ENCODE results near the gene JAML.
A peak's percentile ranks its signal among the peaks of the same experiment; 100 is the strongest.
"Not testable (repeated sequence)": the region's sequence is repeated elsewhere in the genome, so short reads cannot be mapped to it uniquely, and the experiment has no call there.

The JAML gene

DNA sequence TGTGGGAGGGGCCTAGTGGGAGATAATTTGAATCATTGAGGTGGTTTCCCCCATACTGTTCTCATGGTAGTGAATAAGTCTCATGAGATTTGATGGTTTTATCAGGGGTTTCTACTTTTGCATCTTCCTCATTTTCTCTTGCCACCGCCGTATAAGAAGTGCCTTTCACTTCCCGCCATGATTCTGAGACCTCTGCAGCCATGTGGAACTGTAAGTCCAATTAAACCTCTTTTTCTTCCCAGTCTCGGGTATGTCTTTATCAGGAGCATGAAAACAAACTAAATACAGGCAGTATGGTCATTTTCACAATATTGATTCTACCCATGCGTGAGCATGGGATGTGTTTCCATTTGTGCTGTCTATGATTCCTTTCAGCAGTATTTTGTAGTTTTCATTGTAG lies 32.0 kb downstream of the JAML start:
- H3K4me3 ChIP-seq (ENCODE audit: low read length); H3K9me3 ChIP-seq (ENCODE audit: low read length); H3K36me3 ChIP-seq (ENCODE audit: insufficient read depth, low read length); H3K27me3 ChIP-seq (ENCODE audit: insufficient read depth, low read length); H2AFZ ChIP-seq (ENCODE audit: low read depth, low read length); H3K4me1 ChIP-seq (ENCODE audit: insufficient read depth, low read length): not testable (repeated sequence)

DNA sequence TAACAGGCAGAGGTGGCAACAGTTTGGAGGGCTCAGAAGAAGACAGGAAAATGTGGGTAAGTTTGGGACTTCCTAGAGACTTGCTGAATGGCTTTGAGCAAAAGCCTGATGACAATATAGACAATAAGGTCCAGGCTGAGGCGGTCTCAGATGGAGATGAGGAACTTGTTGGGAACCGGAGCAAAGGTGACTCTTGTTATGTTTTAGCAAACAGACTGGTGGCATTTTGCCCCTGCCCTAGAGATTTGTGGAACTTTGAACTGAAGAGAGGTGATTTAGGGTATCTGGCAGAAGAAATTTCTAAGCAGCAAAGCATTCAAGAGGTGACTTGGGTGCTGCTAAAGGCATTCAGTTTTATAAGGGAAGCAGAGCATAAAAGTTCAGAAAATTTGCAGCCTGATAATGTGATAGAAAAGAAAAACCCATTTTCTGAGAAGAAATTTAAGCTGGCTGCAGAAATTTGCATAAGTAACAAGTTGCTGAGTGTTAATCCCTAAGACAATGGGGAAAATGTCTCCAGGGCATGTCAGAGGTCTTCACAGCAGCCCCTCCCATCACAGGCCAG lies 33.8 kb downstream of the JAML start:
- H3K4me1 ChIP-seq (ENCODE audit: insufficient read depth, low read length); H3K27me3 ChIP-seq (ENCODE audit: insufficient read depth, low read length); H2AFZ ChIP-seq (ENCODE audit: low read depth, low read length); H3K9me3 ChIP-seq (ENCODE audit: low read length); H3K36me3 ChIP-seq (ENCODE audit: insufficient read depth, low read length); H3K4me3 ChIP-seq (ENCODE audit: low read length): not testable (repeated sequence)

DNA sequence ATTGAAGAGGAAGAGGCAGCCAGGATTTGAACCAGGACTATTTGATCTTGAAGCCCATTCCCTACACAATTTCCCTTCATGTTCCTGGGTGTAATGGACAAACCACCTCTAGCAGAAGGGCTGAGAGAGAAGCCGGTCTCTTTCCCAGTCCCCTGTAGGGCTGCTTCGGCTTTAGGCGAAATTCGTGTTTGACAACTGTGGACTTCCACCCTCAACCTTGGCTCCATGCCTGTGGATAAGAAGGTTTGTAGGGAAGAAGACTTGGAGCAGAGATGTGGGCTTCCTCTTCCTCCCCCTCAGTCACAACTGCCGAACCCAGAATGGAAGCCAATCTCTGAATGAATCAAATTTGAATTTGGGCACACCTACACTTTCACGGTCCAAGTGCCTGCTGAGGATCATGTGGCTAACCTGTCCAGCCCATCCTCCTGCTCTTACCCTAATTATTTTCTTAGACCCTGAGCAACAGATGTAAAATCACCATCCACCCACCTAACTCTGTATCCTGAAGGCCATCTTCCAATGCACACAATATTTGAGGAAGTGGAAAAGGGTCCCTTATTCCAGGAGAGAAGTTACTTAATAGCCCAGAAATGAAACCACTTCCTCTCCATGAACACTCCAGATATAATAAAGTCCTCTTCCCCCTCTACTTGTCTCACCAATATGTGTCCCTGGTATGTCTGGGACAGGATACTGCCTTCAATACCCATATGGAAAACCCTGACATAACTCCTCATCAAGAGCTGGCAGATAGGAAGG lies 38.3 kb downstream of the JAML start:
- no peak overlapping the region for H3K4me3 ChIP-seq (ENCODE audit: low read length)
- H3K4me1 ChIP-seq (ENCODE audit: insufficient read depth, low read length): no peaks in the 10 kb centered on the region
- H3K36me3 ChIP-seq (ENCODE audit: insufficient read depth, low read length): no peaks in the 10 kb centered on the region
- H3K27me3 ChIP-seq (ENCODE audit: insufficient read depth, low read length): peaks cover 13% of the 10 kb centered on the region
- no peaks in the 10 kb centered on the region for H3K9me3 ChIP-seq (ENCODE audit: low read length)
- no peak overlapping the region for H2AFZ ChIP-seq (ENCODE audit: low read depth, low read length)

DNA sequence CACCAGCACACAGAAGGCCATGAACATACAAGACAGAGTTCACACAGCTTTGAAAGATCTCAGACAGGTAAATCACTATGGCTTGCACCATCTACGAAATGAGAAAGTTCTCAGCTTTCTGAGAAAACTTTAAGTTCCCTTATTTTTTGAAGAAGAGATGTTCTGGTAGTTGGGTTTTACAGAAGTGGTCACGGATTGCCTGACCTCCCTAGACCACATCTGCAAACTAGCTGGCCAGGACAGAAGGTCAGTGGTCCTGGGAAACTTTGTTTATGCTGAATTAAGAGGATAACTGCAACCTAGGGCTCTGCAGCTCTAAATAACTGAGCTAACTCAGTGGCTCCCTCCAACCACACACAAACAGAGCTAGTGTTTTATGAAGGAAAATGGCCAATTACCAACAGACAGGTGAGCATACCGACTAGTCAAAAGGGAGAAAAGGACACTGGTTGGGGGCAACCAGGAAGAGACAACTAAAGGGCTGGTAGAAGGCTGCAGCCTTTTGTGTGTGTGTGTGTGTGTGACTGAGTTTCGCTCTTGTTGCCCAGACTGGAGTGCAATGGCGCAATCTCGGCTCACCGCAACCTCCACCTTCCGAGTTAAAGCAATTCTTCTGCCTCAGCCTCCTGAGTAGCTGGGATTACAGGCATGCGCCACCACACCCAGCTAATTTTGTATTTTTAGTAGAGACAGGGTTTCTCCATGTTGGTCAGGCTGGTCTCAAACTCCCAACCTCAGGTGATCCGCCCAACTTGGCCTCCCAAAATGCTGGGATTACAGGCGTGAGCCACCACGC lies 39.8 kb downstream of the JAML start:
- H3K4me3 ChIP-seq (ENCODE audit: low read length): no peak overlapping the region

DNA sequence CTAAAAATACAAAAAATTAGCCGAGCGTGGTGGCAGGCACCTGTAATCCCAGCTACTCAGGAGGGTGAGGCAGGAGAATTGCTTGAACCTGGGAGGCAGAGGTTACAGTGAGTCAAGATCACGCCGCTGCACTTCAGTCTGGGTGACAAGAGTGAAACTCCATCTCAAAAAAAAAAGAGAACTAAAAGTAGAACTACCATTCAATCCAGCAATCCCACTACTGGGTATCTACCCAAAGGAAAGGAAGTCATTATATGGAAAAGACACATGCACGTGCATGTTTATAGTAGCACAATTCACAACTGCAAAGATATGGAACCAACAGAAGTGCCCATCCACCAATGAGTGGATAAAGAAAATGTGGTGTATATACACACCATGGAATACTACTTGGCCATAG lies 41.1 kb downstream of the JAML start:
- H2AFZ ChIP-seq (ENCODE audit: low read depth, low read length); H3K36me3 ChIP-seq (ENCODE audit: insufficient read depth, low read length); H3K9me3 ChIP-seq (ENCODE audit: low read length); H3K4me1 ChIP-seq (ENCODE audit: insufficient read depth, low read length); H3K4me3 ChIP-seq (ENCODE audit: low read length): not testable (repeated sequence)
- peaks cover 13% of the 10 kb centered on the region for H3K27me3 ChIP-seq (ENCODE audit: insufficient read depth, low read length)

More for the DNA sequence above, 39.8 kb downstream of the JAML start:
- Histone ChIP-seq H3K9me3 (ENCODE audit: low read length) (no peaks in the 10 kb centered on the region), H2AFZ (ENCODE audit: low read depth, low read length) (no peak overlapping the region), H3K36me3 (ENCODE audit: insufficient read depth, low read length) (no peaks in the 10 kb centered on the region), H3K4me1 (ENCODE audit: insufficient read depth, low read length) (no peaks in the 10 kb centered on the region), H3K27me3 (ENCODE audit: insufficient read depth, low read length) (peaks cover 13% of the 10 kb centered on the region)

DNA sequence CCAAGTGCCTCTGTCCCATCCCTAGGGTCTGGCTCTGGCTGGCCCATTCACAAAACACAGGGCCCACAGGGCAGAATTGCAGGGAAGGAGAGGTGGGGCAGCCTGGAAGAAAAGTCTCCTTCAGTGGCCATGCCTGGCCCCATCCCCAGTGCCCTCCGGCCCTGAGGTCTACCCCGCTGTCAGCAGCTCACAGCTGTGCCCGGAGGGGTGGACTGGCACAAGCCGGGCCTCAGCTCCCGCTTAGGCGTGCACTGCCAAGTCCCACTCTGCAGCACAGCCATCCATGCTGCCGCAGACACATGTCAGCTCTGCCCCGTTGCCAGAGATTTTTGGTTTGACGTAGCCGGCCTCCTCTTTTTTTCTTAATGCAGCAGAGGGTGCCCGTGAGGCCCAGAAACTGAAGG lies 44.5 kb downstream of the JAML start:
- H3K4me3 ChIP-seq (ENCODE audit: low read length): no peak overlapping the region
- H2AFZ ChIP-seq (ENCODE audit: low read depth, low read length): no peak overlapping the region

DNA sequence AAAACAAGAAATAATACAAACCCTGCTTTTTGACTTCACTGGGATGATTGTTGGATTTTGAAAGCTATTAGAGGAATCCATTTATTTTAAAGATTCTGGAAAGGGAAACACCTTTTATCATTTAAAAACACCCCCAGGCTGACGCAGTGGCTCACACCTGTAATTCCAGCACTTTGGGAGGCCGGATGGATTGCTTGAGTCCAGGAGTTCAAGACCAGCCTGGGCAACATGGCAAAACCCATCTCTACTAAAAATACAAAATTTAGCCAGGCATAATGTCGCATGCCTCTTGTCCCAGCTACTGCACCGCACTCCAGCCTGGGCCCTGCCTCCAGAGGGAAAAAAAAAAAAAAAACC lies 48.1 kb downstream of the JAML start:
- Histone ChIP-seq H3K27me3 (ENCODE audit: insufficient read depth, low read length) (peaks cover 28% of the 10 kb centered on the region), H3K4me1 (ENCODE audit: insufficient read depth, low read length) (peaks cover 5% of the 10 kb centered on the region), H3K4me3 (ENCODE audit: low read length) (no peak overlapping the region), H2AFZ (ENCODE audit: low read depth, low read length) (no peak overlapping the region), H3K36me3 (ENCODE audit: insufficient read depth, low read length) (no peaks in the 10 kb centered on the region), H3K9me3 (ENCODE audit: low read length) (no peaks in the 10 kb centered on the region)

More for the DNA sequence above, 44.5 kb downstream of the JAML start:
- H3K36me3 ChIP-seq (ENCODE audit: insufficient read depth, low read length): no peaks in the 10 kb centered on the region
- H3K27me3 ChIP-seq (ENCODE audit: insufficient read depth, low read length): peaks cover 19% of the 10 kb centered on the region
- H3K4me1 ChIP-seq (ENCODE audit: insufficient read depth, low read length): peaks cover 5% of the 10 kb centered on the region
- H3K9me3 ChIP-seq (ENCODE audit: low read length): no peaks in the 10 kb centered on the region

DNA sequence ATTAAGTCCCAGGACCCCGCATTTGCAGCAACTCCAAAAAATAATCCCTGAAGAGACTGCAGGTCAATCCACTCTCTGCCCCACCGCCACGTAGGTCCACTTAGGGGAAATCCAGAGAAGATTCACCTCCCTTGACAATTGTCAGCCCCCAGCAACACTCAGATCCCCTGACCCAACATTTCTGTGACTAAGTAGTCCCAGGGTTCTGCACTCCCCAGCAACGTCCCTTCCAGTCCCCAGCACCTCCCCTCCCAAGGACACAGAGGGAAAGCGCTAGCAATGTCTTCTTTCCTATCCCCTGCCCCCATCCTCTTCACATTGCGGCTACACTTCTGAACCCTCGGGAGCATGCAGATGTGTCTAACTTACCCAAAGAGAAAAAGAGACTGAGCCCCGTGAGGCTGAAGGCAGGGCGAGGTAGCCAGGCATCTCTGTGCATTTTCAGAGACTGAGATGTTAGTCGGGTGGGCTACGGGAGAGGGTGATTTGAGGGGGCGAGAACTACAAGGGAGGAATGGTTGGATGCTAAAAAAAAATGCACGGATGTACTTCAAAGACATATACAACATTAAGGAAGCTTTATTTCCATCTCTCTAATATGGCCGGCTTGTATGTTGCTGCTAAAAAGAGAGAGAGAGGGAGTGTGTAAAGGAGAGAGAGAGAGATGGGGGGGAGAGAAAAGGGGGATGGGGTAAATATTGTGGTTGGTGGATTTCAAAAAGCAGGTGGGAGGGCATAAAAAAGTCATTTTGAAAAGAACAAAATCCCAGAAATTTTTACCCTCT lies 48.6 kb downstream of the JAML start, which contains the start of gene SCN2B:
SCN2B (minus strand) TSS at position 647 of the 785 bp plus-strand sequence; CDS start at position 439, 208 bp downstream.
- peaks cover 27% of the 10 kb centered on the region for H3K27me3 ChIP-seq (ENCODE audit: insufficient read depth, low read length)
- H3K4me3 ChIP-seq (ENCODE audit: low read length): peak within 1 kb of the TSS; percentile 18
- peak within 1 kb of the TSS; percentile 9 for H2AFZ ChIP-seq (ENCODE audit: low read depth, low read length)
- peaks cover 8% of the 10 kb centered on the region for H3K4me1 ChIP-seq (ENCODE audit: insufficient read depth, low read length)
- no peaks in the 10 kb centered on the region for H3K9me3 ChIP-seq (ENCODE audit: low read length)
- no peaks in the 10 kb centered on the region for H3K36me3 ChIP-seq (ENCODE audit: insufficient read depth, low read length)

DNA sequence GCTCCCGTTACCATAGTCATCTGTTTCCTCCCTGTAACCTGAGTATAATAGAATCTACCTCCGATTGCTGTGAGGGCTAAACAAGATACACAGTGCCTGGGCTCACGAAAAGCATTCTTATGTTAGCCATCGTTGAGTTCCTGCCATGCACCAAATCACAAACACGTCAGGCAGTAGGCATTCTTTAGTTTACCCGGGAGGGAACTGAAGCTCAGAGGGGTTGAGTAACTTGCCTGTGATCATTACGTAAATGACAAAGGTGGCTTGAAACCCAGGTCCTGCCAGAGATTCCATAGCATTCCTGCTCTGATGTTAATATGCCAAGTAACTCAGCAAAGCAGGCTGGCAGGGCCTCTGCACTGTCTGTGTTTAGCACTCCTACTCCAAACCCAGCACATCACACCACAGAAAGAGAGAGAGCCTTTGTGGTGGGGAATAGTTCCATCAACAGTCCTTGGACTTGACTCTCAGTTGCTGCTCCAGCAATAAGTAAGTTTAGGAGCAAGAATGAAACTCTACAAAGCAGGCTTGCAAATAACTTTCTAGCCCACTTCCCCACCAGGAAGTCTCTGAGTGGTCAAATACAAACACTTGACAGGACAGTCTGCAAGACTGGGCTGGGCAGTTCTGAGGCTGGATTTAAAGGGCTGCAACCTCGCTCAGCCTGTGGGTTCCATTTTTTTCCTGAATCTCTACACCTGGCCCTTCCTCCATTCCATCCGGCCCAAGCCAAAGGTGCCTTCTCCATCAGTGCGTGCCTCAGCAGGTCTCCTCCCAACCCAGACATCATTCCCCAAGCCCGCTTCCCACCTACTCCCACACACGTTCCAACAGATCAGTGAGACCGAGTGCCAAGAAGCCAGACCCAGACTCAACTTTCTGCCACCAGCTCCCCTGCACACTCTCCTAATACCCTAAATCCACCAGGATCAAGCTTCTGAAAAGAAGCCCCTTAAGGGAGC lies 49.5 kb downstream of the JAML start:
- Histone ChIP-seq H2AFZ (ENCODE audit: low read depth, low read length) (no peak overlapping the region), H3K36me3 (ENCODE audit: insufficient read depth, low read length) (no peaks in the 10 kb centered on the region), H3K4me3 (ENCODE audit: low read length) (no peak overlapping the region), H3K27me3 (ENCODE audit: insufficient read depth, low read length) (peaks cover 36% of the 10 kb centered on the region), H3K4me1 (ENCODE audit: insufficient read depth, low read length) (peaks cover 8% of the 10 kb centered on the region), H3K9me3 (ENCODE audit: low read length) (no peaks in the 10 kb centered on the region)

DNA sequence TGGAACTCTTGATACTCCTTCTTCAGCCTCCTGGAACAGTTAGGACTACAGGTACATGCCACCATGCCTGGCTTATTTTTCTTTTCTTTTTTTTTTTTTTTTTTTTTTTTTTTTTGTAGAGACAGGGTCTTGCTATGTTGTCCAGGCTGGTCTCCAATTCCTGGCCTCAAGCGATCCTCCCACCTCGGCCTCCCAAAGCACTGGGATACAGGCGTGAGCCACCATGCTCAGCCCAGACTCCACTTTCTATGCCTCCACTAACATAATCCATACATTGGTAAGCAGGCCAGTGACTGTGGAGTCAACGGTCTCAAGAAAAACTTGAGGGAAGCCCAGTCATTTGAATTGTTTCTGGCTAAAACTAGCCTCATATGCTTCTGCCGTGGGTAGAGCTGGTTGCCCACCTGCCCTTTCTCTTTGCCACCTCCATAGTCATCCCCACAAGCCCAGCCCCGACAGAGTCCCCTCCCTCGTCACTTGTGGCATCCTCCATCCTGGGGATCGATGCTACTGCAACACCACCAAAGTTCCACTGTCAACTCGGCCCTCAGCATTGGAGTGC lies 50.7 kb downstream of the JAML start:
- H3K36me3 ChIP-seq (ENCODE audit: insufficient read depth, low read length): no peaks in the 10 kb centered on the region
- no peak overlapping the region for H3K4me3 ChIP-seq (ENCODE audit: low read length)
- H3K4me1 ChIP-seq (ENCODE audit: insufficient read depth, low read length): peaks cover 8% of the 10 kb centered on the region
- H2AFZ ChIP-seq (ENCODE audit: low read depth, low read length): no peak overlapping the region
- peaks cover 48% of the 10 kb centered on the region for H3K27me3 ChIP-seq (ENCODE audit: insufficient read depth, low read length)
- no peaks in the 10 kb centered on the region for H3K9me3 ChIP-seq (ENCODE audit: low read length)

DNA sequence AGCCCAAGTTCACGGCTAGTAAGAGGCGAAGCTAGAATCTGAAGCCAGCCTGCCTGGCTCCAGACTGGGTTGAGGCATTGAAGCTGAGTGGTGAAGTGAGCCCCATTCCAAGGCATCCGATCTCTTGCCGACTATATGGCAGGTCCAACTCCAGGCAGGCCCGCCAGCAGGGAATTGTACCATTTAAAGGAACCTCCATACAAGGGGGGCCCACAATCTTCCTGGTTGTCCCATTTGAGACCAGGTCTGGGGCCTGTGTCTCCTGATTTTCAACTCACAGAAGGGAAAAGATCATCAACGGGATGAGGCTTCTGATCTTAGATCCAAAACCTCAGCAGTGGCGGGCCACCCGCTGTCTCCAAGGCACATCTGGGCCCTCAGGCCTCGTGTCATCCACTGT lies 52.5 kb downstream of the JAML start:
- H2AFZ ChIP-seq (ENCODE audit: low read depth, low read length): no peak overlapping the region
- no peaks in the 10 kb centered on the region for H3K36me3 ChIP-seq (ENCODE audit: insufficient read depth, low read length)
- peaks cover 8% of the 10 kb centered on the region for H3K4me1 ChIP-seq (ENCODE audit: insufficient read depth, low read length)
- H3K9me3 ChIP-seq (ENCODE audit: low read length): no peaks in the 10 kb centered on the region
- H3K27me3 ChIP-seq (ENCODE audit: insufficient read depth, low read length): peaks cover 58% of the 10 kb centered on the region
- H3K4me3 ChIP-seq (ENCODE audit: low read length): no peak overlapping the region

Measured in neuron (in vitro differentiated cells).